OCI-LY3 (cell line): Measurements from ENCODE around the gene KDM4B.

Experiments used
- H2AFZ ChIP-seq: fragments of 200-600, 300-600 bp; shearing (Covaris generic); 2 replicates; pipeline ENCODE4 v1.6.0; 2014; ENCODE audit warnings: antibody characterized with exemption, low read depth, low read length
- H3K27ac ChIP-seq: fragments of 200-600, 300-600 bp; sonication (generic); 2 replicates; pipeline ENCODE4 v1.5.1; 2014; ENCODE audit warnings: mild to moderate bottlenecking, low read length, moderate library complexity, mixed read lengths
- H3K27me3 ChIP-seq: fragments of 200-600, 300-600 bp; sonication (generic); 2 replicates; pipeline ENCODE4 v1.6.1; 2014; ENCODE audit warnings: low read depth, low read length, mixed read lengths
- H3K36me3 ChIP-seq: fragments of 200-600, 300-600 bp; sonication (generic); replicated peaks from 2 replicates; pipeline ENCODE3; 2014; ENCODE audit warnings: low read depth, low read length, mixed read lengths
- H3K4me1 ChIP-seq: fragments of 300-600, 200-600 bp; sonication (generic); 2 replicates; pipeline ENCODE4 v1.6.1; 2014; ENCODE audit warnings: low read length, mixed read lengths
- H3K4me2 ChIP-seq: fragments of 200-600, 300-600 bp; sonication (generic); 2 replicates; pipeline ENCODE4 v1.6.1; 2014; ENCODE audit warnings: low read length, mixed read lengths
- H3K4me3 ChIP-seq: fragments of 300-600, 200-600 bp; sonication (generic); 2 replicates; pipeline ENCODE4 v1.5.1; 2014; ENCODE audit warnings: antibody characterized with exemption, mild to moderate bottlenecking, low read length, moderate library complexity
- H3K79me2 ChIP-seq: fragments of 300-600, 200-600 bp; shearing (Covaris generic); 2 replicates; pipeline ENCODE4 v1.6.1; 2014; ENCODE audit warnings: mild to moderate bottlenecking, low read length, mixed read lengths
- H3K9ac ChIP-seq: fragments of 300-600, 200-600 bp; shearing (Covaris generic); 2 replicates; pipeline ENCODE4 v1.6.0; 2014; ENCODE audit warnings: mild to moderate bottlenecking, low read length, moderate library complexity
- H3K9me3 ChIP-seq: fragments of 200-600, 300-600 bp; shearing (Covaris generic); 2 replicates; pipeline ENCODE4 v1.6.1; 2014; ENCODE audit warnings: low read length, mixed read lengths; ENCODE audit not compliant: insufficient read depth
- H4K20me1 ChIP-seq: fragments of 200-600, 300-600 bp; sonication (generic); 2 replicates; pipeline ENCODE4 v1.6.1; 2016; ENCODE audit warnings: low read length, mixed read lengths; ENCODE audit not compliant: insufficient read depth
- CTCF ChIP-seq: fragments of 200-600, 300-600 bp; sonication (generic); IDR thresholded peaks from 2 replicates; pipeline ENCODE4 v1.5.1; 2014; ENCODE audit warnings: antibody characterized with exemption, low read length, low read depth
- EZH2phosphoT487 ChIP-seq: fragments of 200-600 bp; shearing (Covaris generic); IDR thresholded peaks from 2 replicates; pipeline ENCODE4 v1.6.1; 2018; ENCODE audit warnings: antibody characterized with exemption, mixed run types, low read depth

Gene KDM4B

GRCh38 chr19:5165697-5166019 lies 196.7 kb downstream of the KDM4B start:
- H3K79me2 ChIP-seq, result no peaks in the 10 kb centered on the region
- H3K27me3 ChIP-seq, result peaks cover 14% of the 10 kb centered on the region; the same call in 1 of the 2 replicates
- H3K9me3 ChIP-seq, result no peaks in the 10 kb centered on the region
- H3K9ac ChIP-seq, result no peak overlapping the region
- H2AFZ ChIP-seq, result no peak overlapping the region
- no peak overlapping the region for H3K4me3 ChIP-seq
- H4K20me1 ChIP-seq, result no peaks in the 10 kb centered on the region
- no peak overlapping the region for H3K27ac ChIP-seq
- H3K4me2 ChIP-seq, result no peak overlapping the region
- no peaks in the 10 kb centered on the region for H3K4me1 ChIP-seq
- no peaks in the 10 kb centered on the region for H3K36me3 ChIP-seq
- TF ChIP-seq EZH2phosphoT487 (no peak), CTCF (no peak)

GRCh38 chr19:5166262-5166661 lies 197.3 kb downstream of the KDM4B start:
- Histone ChIP-seq H3K4me3 (no peak overlapping the region), H3K36me3 (no peaks in the 10 kb centered on the region), H3K9ac (no peak overlapping the region), H3K27me3 (peaks cover 14% of the 10 kb centered on the region; the same call in 1 of the 2 replicates), H3K4me2 (no peak overlapping the region), H3K27ac (no peak overlapping the region), H2AFZ (no peak overlapping the region), H3K79me2 (no peaks in the 10 kb centered on the region), H3K9me3 (no peaks in the 10 kb centered on the region), H3K4me1 (no peaks in the 10 kb centered on the region), H4K20me1 (no peaks in the 10 kb centered on the region)
- TF ChIP-seq EZH2phosphoT487 (no peak), CTCF (no peak)

GRCh38 chr19:5170329-5170745 lies 201.4 kb downstream of the KDM4B start:
- no peaks in the 10 kb centered on the region for H3K79me2 ChIP-seq
- no peaks in the 10 kb centered on the region for H3K36me3 ChIP-seq
- no peak overlapping the region for H3K4me2 ChIP-seq
- TF ChIP-seq EZH2phosphoT487, result no peak
- TF ChIP-seq CTCF, result peak; percentile 62
- peaks cover 14% of the 10 kb centered on the region; the same call in 1 of the 2 replicates for H3K27me3 ChIP-seq
- no peaks in the 10 kb centered on the region for H3K4me1 ChIP-seq
- H3K9me3 ChIP-seq, result no peaks in the 10 kb centered on the region
- no peak overlapping the region for H3K9ac ChIP-seq
- H3K4me3 ChIP-seq, result no peak overlapping the region
- H4K20me1 ChIP-seq, result no peaks in the 10 kb centered on the region
- no peak overlapping the region for H2AFZ ChIP-seq
- H3K27ac ChIP-seq, result no peak overlapping the region

- no peaks in the 10 kb centered on the region for H3K79me2 ChIP-seq
- no peaks in the 10 kb centered on the region for H3K36me3 ChIP-seq
- H3K27me3 ChIP-seq, result peaks cover 13% of the 10 kb centered on the region; the same call in 1 of the 2 replicates
- H4K20me1 ChIP-seq, result no peaks in the 10 kb centered on the region
- no peak overlapping the region for H3K9ac ChIP-seq
- H3K27ac ChIP-seq, result no peak overlapping the region
- H3K4me1 ChIP-seq, result peaks cover 3% of the 10 kb centered on the region
- H3K9me3 ChIP-seq, result no peaks in the 10 kb centered on the region
- no peak overlapping the region for H3K4me2 ChIP-seq
- no peak overlapping the region for H2AFZ ChIP-seq
- TF ChIP-seq EZH2phosphoT487, result no peak
- no peak for TF ChIP-seq CTCF
- H3K4me3 ChIP-seq, result no peak overlapping the region
Measured at GRCh38 chr19:5171711-5172110, 202.8 kb downstream of the KDM4B start.
